HL-60/S4 (cell line): ENCODE measurements around the gene TOMM40L.

Experiments
- in situ Hi-C: fragments of 300-500 bp; cut with MboI; formaldehyde crosslinking; loops from 2 replicates; pipeline ENCODE4 v1.14.3; 2022; ENCODE audit warnings: low sequenced_read_pairs

The TOMM40L gene

GRCh38 chr1:161225534-161226319 lies at the start of gene TOMM40L:
TOMM40L (plus strand) TSS chr1:161226060; CDS start chr1:161226490, 430 bp downstream.
- in situ Hi-C loops: loop anchor here (5.0 kb wide), 1 partner anchor 67 kb away; no protein-coding TSS in a partner anchor

DNA sequence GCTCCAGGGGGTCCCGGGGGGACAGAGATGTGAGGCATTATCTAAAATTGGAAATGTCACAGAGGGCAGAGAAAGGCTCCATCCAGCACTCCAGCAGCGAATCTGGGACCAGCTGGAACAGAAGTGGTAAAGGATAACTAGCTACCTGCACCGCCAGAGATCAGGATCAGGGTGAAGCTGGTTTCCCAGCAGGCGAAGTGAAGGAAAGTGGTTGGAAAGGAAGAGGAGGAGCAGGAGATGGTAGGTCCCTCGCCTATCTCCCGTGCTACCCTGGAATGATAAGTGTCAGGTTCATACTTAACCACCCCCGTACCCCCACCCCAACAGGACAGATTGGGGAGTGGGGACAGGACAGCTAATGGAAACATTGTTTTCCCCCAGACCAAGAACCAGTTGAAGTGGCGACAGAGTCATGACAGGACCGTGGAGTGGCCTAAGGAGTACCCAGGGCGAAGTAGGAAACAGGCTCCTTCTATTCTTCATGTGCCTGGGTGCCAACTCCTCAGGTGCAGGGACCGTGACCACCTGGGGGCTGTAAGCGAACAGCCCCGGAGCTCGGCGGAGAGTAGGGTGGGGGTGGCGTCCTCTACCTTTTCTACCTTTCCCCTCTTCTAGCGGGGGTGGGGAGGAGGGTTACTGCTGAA lies 49.3 kb upstream of the TOMM40L start:
- in situ Hi-C loops: loop anchor here (25.0 kb wide), 1 partner anchor 561 kb away; the partner anchor contains the start of gene DUSP12

- in situ Hi-C loops: loop anchor here (25.0 kb wide), 1 partner anchor 560 kb away; the partner anchor contains the start of gene DUSP12
These were observed 48.5 kb upstream of the TOMM40L start, which contains the start of gene B4GALT3 for GRCh38 chr1:161177112-161177935. B4GALT3 (minus strand) TSS chr1:161177507; CDS start chr1:161176060, 1,447 bp downstream.

DNA sequence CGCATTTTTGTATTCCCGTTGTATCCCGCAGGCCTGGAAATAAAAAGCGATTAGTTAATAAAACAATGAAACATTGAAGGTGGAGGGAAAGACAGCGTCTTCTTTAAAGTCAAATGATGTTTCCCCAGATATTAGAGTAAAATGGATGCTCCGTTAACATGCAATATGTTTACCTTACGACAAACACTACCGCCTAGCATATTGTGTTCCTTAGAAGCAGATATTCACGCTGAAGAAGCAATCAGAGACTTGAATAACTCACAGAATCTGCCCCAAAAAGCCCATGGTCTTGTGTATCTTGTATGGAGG lies 48.0 kb upstream of the TOMM40L start:
- in situ Hi-C loops: loop anchor here (25.0 kb wide), 1 partner anchor 559 kb away; the partner anchor contains the start of gene DUSP12

DNA sequence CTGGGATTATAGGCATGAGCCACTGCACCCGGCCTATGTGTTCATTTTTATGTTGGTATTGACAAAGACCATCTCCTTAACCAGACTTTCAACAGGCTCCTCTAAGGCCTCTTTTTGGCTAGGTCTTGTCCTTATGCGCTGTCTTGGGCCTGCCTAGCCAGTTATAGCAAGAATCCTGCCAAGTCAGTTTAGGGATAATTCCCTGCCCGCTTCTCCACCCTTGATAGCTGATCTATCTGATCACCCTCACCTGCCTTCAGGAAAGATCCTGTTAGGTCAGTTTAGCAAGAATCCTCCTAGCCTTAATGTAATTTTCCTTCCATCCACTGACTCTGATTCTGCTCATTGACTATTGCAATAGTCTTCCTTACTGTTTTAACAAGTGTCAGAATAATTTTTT lies 46.2 kb upstream of the TOMM40L start:
- in situ Hi-C loops: loop anchor here (25.0 kb wide), 1 partner anchor 558 kb away; the partner anchor contains the start of gene DUSP12

DNA sequence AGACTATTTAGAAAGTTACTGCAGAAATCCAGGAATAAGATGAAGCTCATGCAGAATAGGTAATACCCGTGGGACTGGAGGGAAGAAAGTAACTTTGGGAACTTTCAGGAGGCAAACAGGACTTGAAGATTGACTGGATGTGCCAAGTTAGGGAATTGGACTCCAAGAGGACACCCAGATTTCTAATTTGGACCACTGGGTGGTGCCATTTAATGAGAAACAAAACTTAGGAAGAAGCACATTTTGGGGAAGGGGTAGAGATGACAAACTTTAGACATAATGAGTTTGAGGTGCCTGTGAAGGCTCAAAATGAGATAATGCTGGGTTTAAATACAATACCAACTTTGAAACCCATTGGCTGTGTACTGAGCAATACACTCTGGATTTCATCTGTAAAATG lies 45.2 kb upstream of the TOMM40L start:
- in situ Hi-C loops: loop anchor here (25.0 kb wide), 1 partner anchor 557 kb away; the partner anchor contains the start of gene DUSP12

- in situ Hi-C loops: loop anchor here (25.0 kb wide), 1 partner anchor 555 kb away; the partner anchor contains the start of gene DUSP12
These were observed 43.6 kb upstream of the TOMM40L start for GRCh38 chr1:161182214-161182613.

DNA sequence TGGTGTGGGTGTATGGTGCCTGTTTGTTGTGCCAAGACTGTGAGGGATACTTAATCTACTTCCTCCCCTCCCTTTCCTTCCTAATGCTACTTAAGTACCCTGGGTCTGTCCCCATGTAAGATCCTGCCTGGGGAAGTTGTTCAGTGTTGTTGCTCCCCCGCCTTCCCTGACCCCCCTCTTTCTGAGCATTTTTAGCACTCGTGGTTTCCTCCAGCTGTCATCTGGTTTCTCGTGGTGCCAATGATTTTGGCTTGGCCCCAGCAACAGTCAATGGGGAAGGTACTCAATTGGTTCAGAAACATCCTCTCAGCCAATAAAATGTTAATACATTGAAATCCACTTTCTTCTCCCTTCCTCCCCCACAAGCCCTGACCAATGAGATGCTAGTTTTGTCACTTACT lies 40.6 kb upstream of the TOMM40L start:
- in situ Hi-C loops: loop anchor here (25.0 kb wide), 1 partner anchor 552 kb away; the partner anchor contains the start of gene DUSP12

DNA sequence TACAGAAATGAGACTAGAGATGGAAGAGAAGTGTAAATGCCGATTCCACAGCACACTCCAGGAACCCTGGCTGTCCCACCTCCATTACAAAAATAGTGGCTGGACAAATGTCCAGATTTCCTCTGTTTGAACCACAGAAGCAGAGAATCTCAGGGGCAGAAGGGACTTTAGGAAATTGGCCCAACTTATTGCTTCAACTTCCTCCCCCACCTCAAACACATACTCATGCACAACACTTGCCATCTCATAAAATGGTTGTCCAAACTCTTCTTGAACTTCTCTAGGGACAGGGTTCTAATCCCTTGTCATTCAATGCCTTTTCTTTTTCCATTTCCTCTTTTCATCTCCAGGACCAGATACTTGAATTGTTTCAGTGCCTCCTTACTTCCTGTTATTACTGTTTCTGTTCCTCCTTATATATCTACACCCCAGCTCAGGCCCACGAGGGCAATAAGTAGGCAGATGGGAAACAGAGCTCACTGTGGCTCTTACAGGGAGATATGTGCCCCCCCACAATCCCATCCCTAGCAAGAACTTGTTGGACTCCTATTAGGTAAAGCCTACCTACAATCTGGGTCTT lies 40.0 kb upstream of the TOMM40L start:
- in situ Hi-C loops: loop anchor here (25.0 kb wide), 1 partner anchor 551 kb away; the partner anchor contains the start of gene DUSP12

- in situ Hi-C loops: loop anchor here (25.0 kb wide), 1 partner anchor 550 kb away; the partner anchor contains the start of gene DUSP12
These were observed 38.5 kb upstream of the TOMM40L start for GRCh38 chr1:161187311-161187710.

DNA sequence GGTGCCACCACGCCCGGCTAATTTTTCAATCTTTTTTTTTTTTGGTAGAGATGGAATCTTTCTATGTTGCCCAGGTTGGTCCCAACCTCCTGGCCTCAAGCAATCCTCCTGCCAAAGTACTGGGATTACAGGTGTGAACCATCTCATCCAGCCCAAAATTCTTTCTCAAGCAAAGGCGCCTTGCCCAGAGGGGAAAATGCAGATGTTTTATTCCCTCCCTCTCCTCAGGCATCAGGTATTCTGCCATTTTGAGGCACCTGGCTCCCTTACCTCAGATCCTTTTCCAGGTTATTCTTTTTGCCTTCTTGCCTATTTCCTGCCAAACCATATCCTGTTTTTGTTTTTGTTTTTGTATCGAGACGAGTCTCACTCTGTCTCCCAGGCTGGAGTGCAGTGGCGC lies 37.5 kb upstream of the TOMM40L start:
- in situ Hi-C loops: loop anchor here (25.0 kb wide), 1 partner anchor 549 kb away; the partner anchor contains the start of gene DUSP12

GRCh38 chr1:161189036-161189435 lies 36.8 kb upstream of the TOMM40L start:
- in situ Hi-C loops: loop anchor here (25.0 kb wide), 1 partner anchor 548 kb away; the partner anchor contains the start of gene DUSP12

DNA sequence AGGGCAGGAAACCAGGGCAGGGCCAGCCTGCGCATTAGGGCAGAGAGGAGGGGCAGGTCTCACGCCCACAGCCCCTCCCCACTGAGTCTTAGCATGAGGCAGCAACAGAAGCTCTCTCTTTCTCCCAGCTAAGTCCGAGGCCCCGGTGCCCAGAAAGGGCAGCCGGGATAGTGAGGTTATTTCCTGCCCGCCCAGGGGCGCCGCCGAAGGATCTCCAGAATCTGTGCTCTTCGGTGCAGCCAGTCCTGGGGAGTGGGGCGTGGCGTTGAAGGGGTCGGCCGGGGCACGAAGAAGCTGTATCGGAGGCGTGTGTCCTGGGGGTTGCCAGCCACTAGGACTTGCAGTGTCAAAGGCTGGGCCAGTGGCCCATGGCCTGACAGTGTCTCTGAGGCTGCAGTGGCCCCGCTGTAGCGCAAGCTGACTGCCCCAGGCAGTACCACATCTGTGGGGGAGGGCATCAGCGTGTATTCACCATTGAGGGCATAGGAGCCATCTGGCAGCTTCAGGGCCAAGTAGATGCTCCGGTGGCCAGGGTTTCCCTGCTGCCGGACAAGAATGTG lies 34.8 kb upstream of the TOMM40L start:
- in situ Hi-C loops: loop anchor here (25.0 kb wide), 1 partner anchor 546 kb away; the partner anchor contains the start of gene DUSP12

- in situ Hi-C loops: loop anchor here (25.0 kb wide), 1 partner anchor 545 kb away; the partner anchor contains the start of gene DUSP12
These were observed 33.9 kb upstream of the TOMM40L start for GRCh38 chr1:161191971-161192370.

DNA sequence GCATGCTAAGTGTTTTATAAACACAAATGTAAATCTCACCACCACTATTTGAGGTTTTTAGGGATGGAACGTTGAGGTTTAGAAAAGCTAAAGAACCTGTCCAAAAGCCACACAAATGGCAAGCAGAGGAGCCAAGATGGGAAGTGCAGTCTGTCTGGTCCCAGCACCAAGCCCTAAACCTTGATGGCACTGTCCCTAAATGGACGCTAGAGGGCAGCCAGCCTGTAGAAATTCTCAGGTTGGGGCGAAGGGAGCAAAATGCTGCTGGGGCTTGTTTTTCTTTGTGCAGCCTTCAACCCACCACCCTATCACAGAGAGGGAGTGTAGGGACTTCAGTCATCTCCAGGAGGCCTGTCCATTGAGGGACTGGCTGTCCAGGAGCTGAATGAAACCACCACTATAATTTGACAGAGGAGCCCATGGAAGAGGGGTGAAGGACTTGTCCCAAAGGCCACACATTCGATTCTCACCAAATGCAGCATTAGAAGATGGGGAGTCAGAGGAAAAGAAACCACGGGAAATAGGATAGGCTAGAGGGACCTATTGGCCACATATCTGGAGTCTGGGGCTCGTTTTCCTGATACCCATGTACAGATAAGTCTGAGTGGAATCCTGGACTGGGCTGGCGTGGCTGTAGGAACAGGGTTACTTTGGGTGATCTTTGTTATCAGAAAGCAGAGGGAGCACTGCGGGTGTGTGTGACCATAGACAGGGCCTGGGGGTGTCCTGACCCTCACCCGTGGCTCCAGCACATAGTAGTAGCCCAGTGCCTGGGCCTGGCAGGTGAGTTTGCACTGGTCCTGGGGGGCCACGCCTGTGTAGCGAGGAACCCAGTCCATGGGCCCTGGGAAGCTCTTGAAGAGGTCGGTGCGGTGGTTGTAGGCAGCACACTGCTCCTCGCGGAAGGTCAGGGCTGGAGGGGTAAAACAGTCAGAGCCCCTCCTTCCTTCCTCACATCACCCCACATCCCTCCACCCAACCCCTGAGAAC lies 33.1 kb upstream of the TOMM40L start:
- in situ Hi-C loops: loop anchor here (25.0 kb wide), 1 partner anchor 545 kb away; the partner anchor contains the start of gene DUSP12

DNA sequence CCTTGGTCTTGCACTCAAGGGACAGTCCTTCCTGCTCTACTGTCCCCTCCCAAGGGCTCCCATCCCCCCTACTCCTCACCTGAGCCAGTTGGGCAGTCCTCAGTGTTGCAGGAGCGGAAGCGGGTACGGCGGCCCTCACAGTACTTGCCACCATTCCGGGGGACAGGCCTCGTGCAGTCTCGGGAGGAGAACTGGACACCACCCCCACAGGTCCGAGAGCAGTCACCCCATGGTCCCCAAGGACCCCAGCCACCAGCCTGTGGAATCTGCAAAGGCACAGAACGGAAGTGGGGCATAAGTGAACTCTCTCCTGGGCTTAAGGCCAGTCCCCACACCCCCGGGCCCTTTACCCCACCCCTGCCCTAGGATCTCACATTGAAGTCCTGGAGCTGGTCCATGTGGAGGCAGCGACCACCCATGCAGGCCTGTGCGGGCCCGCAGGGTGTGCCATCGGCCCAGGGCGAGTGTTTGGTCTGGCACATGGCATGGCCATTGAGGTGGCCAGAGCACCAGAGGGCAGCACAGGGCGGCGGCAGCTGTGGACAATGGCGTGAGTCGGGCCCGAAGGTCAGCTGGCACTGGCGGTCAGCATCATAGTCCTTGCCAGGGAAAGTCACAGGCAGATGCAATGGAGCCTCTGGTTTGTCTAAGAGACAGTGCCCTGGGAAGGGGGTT lies 32.2 kb upstream of the TOMM40L start:
- in situ Hi-C loops: loop anchor here (25.0 kb wide), 1 partner anchor 544 kb away; the partner anchor contains the start of gene DUSP12

DNA sequence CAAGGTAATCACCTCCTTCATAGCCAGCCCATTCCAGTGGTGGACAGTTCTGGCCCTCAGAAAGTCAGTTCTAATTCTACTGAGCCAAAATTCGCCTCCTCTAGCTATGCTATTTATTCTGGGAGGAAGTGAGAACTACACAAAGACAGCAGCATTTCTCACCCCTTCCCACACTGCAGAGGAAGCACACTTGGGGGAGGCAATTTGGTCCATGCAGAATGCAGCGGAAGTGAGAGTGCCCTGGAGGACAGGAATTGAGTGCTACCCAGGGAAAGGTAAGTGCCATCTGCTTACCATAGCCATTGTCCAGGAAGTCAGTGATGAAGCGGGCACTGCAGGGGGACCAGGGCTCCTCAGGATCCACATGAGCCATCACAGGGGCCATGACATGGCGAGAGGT lies 30.7 kb upstream of the TOMM40L start:
- in situ Hi-C loops: loop anchor here (5.0 to 25.0 kb wide), 2 partner anchors 172 to 542 kb away; partner anchors contain the start of genes CFAP126 and DUSP12
